Spleen (tissue), 7 donors: ENCODE measurements around the gene DLEC1.

Experiments
- CTCF ChIP-seq, 11 experiments: fragments of 200-600 bp in 7 of 11; fragments of 450-650 bp in 4 of 11; sonication (generic) in 4 of 11; IDR thresholded peaks in 8 of 11; conservative IDR thresholded peaks in 3 of 11; 1 replicate in 7 of 11; 2 replicates in 4 of 11; pipeline versions ENCODE4 v1.4.0 to v1.8.0; 2016 to 2021; ENCODE audit warnings: antibody characterized with exemption in 11 of 11, inconsistent platforms in 4 of 11, mild to moderate bottlenecking in 1 of 11
- POLR2A ChIP-seq, 3 donors: fragments of 450-650 bp; IDR thresholded peaks; one replicate each; pipeline ENCODE4 v1.5.1; 2017; ENCODE audit warnings: antibody characterized with exemption in 3 of 3, mild to moderate bottlenecking in 1 of 3
- POLR2AphosphoS5 ChIP-seq, 3 donors: sonication (generic); formaldehyde crosslinking; IDR thresholded peaks; one replicate each; pipeline ENCODE4 v1.5.1; 2017; ENCODE audit warnings: antibody characterized with exemption in 3 of 3
- donor health status: DM: no; HTN: no; CAD: no; lungs with moderate emphysema.
- donor health status: DM: no; HTN: no; CAD: no.
- donor health status: DM: no; HTN: no; CAD: no.

DNA sequence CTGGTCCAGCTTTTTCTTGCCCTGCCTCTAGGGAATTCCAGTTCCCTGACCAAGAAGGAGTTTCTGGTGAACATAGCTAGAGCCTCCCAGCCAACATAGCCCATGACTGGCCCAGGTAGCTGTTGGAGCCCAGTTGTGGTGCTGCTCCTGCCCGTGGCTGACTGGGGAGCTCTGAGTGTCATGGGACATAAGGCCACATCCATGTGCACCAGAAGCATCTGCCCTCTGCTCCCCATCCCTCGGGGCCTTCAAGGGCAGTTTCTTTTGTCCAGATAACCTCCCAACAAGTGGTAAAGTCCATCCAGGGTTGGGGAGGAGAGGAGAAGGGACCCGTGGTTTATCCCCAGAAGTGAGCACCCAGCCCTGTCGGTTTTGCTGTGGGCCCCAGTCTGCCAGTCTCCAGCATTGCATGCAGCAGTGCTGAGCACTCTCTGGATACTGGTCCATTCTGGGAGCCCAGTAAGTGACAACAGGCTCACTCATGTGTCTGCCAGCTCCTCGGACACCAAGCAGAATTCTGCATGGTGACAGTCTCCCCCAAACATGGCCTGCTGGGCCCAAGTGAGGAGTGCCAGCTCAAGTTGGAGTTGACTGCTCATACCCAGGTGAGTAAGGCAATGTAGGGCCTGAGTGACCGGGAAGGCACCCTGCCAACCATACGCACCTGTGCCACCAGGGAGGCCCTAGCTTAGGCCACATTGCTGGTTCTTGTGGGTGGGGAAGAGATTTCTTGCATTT lies 69.1 kb downstream of the DLEC1 start:
- TF ChIP-seq CTCF (IDR thresholded peaks at IDR 0.05 in 8 of 11, conservative IDR thresholded peaks at IDR 0.05 in 3 of 11) (no peak), POLR2A (IDR thresholded peaks at IDR 0.05) (no peak), POLR2AphosphoS5 (IDR thresholded peaks at IDR 0.05) (no peak)
